ENCODE data around the gene MEX3B. TPM values are rescaled to one million over a fixed set of nuclear protein-coding genes. Genes with fewer than 3 reads are reported as not detected.
"Not testable (repeated sequence)": the region's sequence is repeated elsewhere in the genome, so short reads cannot be mapped to it uniquely, and the experiment has no call there.

The MEX3B gene
- total RNA-seq, 1 donor from 2014 or later = 10.9 TPM

DNA sequence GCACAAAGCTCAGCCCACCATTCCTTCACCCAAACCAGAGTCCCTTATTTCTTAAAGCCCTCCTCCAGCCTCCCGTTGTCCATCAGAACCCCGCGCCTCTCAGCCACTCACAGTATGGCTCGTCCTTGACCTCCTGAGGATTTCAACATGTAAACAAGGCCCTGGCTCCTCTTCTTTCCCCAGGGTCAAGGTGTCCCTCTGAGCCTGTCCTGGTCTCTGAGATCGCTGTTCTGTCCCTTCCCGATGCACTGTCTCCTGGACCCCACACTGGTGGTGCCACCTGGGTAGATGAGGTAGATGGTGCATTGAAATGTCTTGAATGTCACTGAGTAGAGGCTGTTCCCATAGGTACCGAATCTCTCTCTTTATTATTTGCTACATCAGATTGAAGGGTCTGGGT is 32.9 kb downstream of the MEX3B start:
- DNase-seq (ENCODE audit: low read depth in 2 of 2) = no peak

DNA sequence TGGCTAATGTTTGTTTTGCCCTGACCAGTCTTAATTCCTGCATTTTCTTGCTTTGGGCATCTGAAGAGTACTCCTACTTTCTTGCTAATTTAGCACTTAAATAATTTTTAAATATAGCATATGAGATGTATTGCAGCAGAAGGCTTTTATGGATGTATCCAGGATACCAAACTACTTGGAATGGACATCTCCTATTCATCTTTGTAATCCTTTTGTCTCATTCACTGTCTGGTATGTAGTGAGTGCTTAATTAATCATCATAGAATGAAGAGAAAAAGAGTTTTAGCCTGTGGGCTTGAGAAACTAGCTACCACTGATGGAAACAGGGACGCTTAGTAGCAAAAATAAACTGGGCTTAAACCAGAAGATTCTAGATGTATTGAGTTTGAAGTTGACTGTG is 40.6 kb downstream of the MEX3B start:
- no peak for DNase-seq (ENCODE audit: low read depth in 2 of 2)

DNA sequence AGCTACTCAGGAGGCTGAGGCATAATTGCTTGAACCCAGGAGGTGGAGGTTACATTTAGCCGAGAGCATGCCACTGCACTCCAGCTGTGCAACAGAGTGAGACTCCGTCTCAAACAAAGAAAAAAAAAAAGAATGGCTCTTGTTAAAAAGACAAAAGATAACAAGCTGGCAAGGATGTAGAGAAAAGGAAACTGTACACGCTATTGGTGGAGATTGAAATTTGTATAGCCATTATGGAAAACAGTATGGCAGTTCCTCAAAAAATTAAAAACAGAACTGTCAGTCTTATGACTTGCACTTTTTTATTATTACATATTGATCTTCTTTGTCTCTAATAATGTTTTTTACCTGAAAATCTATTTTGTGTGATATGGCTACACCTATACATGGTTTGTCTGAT is 41.9 kb downstream of the MEX3B start:
- no peak for DNase-seq (ENCODE audit: low read depth in 2 of 2)

DNA sequence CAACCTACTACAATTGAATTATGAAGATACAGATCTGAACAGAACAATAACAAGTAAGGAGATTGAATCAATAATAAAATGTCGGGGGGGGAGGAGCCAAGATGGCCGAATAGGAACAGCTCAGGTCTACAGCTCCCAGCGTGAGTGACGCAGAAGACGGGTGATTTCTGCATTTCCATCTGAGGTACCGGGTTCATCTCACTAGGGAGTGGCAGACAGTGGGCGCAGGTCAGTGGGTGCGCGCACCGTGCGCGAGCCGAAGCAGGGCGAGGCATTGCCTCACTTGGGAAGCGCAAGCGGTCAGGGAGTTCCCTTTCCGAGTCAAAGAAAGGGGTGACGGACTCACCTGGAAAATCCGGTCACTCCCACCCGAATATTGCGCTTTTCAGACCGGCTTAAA is 50.7 kb downstream of the MEX3B start:
- DNase-seq (ENCODE audit: low read depth in 2 of 2) = not testable (repeated sequence)

DNA sequence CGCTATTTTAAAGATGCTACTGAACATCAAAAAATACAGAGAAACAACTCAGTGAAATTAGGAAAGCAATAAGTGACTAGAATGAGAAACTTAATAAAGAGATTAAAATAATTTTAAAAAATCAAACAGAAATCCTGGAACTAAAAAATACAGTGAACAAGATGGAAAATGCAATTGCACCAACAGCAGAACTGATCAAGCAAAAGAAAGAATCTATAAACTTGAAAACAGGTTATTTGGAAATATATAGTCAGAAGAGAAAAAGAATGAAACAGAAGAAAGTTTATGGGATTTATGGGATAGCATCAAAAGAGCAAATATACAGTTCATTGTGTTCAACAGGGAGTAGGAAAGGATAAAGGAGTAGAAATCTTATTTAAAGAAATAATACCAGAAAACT is 53.3 kb downstream of the MEX3B start:
- no peak for DNase-seq (ENCODE audit: low read depth in 2 of 2)

Other genes starting within 250 kb of the MEX3B start
- 12.3 and 15.0 TPM in 2 replicates for gene EFL1, start 216.7 kb upstream of the MEX3B start, total RNA-seq
- under 0.01 and 0.22 TPM in 2 replicates for gene SAXO2, start 216.8 kb upstream of the MEX3B start, total RNA-seq

Data from lung microvascular endothelial cell (primary cell).